GM13976 (cell line): ENCODE data around the gene SYNGR4.

Experiments used
- DNase-seq: peaks from one replicate; pipeline ENCODE4 v3.0.0; 2012; ENCODE audit warnings: low spot score
- in situ Hi-C: fragments of 300-500 bp; cut with MboI; formaldehyde crosslinking; loops from one replicate; pipeline ENCODE4 v1.12.0; 2022; ENCODE audit warnings: low sequenced_read_pairs, mixed read lengths, inconsistent platforms; ENCODE audit not compliant: unreplicated experiment
- TF ChIP-seq, protein P1 (sequence below): IDR thresholded peaks from 2 replicates; pipeline ENCODE4 v1.5.1; 2012; ENCODE audit warnings: borderline replicate concordance, mild to moderate bottlenecking; ENCODE audit not compliant: insufficient read depth; ENCODE audit errors: extremely low read depth, missing control alignments, control extremely low read depth

Gene SYNGR4

DNA sequence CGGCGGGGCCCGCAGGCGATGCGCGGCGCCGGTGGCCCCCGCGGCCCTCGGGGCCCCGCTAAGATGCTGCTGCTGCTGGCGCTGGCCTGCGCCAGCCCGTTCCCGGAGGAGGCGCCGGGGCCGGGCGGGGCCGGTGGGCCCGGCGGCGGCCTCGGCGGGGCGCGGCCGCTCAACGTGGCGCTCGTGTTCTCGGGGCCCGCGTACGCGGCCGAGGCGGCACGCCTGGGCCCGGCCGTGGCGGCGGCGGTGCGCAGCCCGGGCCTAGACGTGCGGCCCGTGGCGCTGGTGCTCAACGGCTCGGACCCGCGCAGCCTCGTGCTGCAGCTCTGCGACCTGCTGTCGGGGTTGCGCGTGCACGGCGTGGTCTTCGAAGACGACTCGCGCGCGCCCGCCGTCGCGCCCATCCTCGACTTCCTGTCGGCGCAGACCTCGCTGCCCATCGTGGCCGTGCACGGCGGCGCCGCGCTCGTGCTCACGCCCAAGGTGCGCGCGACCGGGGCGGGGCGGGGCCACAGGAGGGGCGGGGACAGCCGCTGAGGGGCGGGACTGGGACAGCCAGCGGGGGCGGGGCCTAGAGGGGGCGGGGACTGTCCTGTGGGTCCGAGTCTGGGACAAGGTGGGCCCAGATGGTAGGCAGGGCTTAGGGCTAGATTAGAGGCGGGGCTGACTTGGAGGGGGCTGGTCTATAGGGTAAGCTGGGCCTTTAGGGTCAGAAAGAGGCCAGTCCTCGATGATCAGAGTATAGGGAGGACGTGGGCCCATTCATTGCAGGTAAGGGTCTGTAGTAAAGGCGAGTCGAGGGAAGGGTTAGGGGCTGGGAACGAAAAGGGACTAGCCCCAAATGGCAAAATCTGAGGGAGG, 34.4 kb downstream of the SYNGR4 start:
- peak; percentile 91 for DNase-seq
- TF ChIP-seq, protein P1, sequence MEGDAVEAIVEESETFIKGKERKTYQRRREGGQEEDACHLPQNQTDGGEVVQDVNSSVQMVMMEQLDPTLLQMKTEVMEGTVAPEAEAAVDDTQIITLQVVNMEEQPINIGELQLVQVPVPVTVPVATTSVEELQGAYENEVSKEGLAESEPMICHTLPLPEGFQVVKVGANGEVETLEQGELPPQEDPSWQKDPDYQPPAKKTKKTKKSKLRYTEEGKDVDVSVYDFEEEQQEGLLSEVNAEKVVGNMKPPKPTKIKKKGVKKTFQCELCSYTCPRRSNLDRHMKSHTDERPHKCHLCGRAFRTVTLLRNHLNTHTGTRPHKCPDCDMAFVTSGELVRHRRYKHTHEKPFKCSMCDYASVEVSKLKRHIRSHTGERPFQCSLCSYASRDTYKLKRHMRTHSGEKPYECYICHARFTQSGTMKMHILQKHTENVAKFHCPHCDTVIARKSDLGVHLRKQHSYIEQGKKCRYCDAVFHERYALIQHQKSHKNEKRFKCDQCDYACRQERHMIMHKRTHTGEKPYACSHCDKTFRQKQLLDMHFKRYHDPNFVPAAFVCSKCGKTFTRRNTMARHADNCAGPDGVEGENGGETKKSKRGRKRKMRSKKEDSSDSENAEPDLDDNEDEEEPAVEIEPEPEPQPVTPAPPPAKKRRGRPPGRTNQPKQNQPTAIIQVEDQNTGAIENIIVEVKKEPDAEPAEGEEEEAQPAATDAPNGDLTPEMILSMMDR, result no peak
- in situ Hi-C loops, result no loop called here

DNA sequence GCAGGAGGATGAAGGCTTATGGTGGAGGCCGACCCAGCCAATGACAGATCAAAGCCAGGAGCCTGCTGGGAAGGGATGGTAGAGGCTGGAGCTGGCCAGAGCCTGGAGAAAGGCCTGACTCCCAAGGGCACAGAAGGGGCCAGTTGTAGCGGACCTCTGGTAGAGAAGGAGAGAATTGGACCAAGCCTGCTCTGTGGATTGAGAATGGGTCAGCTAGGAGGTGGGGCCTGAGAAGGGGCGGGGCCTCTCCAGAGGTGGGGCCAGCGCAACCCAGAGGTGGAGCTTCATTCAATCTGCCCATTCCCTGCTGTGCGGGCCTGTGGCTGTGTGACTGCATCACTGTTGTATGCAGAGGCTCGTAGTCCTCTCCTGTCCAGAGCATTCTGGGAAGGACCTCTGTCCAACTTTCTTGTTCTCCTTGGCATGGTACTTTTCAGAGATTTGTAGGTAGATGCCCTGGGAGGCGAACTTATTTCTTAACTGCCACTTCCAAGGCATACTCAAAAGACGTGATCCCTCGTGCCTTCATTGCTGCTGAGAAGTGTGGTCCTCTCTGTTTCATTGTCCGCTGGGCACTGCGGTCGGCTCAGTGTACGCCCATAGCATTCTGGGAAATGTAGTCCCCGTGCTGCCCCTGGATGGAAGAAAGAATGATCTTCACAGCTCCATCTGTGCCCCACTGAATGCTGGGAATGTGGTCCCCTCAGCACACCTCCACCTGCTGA, 36.0 kb downstream of the SYNGR4 start:
- in situ Hi-C loops, result no loop called here
- peak; percentile 63 for DNase-seq
- TF ChIP-seq, protein P1, result no peak

DNA sequence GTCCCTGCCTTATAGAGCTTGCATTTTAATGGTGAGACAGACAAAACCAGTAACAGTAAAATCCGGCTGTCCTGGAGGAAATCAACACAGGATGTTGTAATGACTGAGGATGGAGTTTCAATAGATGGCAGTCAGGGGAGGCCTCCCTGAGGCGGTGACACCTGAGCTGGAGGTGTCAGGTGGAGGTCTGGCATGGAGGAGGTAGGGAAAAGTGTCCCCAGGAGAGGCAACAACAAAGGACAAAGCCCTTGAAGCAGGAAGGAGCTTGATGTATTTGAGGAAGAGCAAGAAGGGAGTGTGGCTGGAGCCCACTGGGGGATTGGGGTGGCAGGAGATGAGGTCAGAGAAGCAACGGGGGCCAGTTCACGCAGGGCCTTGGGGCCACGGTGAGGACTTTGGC, 37.1 kb downstream of the SYNGR4 start:
- in situ Hi-C loops, result no loop called here

DNA sequence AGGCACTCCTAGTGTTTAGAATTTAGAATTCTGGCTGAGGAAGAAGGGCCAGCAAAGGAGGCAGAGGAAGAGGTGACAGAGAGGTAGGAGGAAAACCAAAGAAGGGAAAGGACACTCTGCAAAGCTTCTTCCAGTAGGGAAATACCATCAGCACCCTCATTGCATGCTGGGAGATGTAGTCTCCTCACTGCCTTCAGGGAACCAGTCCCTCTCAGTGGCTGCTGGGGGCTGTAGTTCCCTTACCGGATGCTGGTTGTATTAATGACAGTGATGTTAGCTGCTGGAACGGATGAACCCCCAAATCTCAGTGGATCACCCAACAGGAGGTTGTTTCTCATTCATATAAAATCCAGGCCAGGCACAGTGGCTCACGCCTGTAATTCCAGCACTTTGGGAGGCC, 39.4 kb downstream of the SYNGR4 start:
- in situ Hi-C loops, result no loop called here
- TF ChIP-seq, protein P1, result no peak
- peak; percentile 87 for DNase-seq

More for the DNA sequence above, 37.1 kb downstream of the SYNGR4 start:
- DNase-seq, result no peak
- TF ChIP-seq, protein P1, result no peak

DNA sequence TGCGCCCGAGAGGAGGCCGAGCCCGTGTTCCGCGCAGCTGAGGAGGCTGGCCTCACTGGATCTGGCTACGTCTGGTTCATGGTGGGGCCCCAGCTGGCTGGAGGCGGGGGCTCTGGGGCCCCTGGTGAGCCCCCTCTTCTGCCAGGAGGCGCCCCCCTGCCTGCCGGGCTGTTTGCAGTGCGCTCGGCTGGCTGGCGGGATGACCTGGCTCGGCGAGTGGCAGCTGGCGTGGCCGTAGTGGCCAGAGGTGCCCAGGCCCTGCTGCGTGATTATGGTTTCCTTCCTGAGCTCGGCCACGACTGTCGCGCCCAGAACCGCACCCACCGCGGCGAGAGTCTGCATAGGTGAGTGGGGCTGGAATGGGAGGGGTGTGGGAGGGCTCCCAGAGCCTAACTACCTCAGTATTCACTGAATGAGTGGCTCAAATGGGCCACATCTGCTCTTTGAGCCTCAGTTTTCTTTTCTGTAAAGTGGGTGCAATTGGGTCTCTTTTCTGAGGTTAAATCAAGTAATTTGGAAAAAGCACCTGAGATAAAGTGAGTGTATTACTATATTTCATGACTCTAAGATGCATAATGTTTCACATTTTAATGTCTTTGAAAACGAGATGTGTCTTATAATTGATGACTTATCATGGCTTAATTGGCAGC, 41.0 kb downstream of the SYNGR4 start:
- in situ Hi-C loops, result no loop called here
- DNase-seq, result no peak
- TF ChIP-seq, protein P1, result no peak

DNA sequence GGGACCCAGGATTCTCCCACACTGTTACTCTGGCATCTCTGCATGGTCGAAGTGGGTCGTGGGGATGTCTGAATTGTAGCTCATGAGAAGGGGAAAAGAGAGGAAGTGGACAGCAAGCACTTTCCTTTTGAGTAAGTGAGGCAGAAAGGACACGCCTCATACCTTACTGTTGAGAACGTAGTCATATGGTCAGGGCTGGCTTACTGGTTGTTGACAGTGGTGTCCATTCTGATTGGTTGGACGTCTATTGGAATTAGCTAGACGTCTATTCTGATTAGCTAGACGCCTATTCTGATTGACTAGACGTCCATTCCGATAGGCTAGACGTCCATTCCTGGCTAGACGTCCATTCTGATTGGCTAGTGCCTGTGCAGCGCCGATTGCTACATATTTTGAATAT, 41.7 kb downstream of the SYNGR4 start:
- DNase-seq, result peak; percentile 55
- TF ChIP-seq, protein P1, result no peak
- in situ Hi-C loops, result no loop called here
